PC-3 (cell line): ENCODE measurements around the gene EHBP1. TPM values are rescaled to one million over a fixed set of nuclear protein-coding genes. Genes with fewer than 3 reads are reported as not detected.

ENCODE experiments used
- ATAC-seq: fragments of 200-7000 bp; cut with Tn5 transposase; 2 replicates; pipeline ENCODE4 v1.9.1; 2020; ENCODE audit warnings: mild to moderate bottlenecking, moderate library complexity
- BruUV-seq: library from RNA; stranded (reverse); fragments of 400-500 nt; replicated peaks from 2 replicates; lab custom pipeline; 2021; lab: Mats Ljungman, UMichigan
- CTCF ChIA-PET: fragments of 300-600 bp; sonication (Branson Sonifier 250); formaldehyde crosslinking; loops from one replicate; lab custom pipeline; 2022; ENCODE audit warnings: antibody characterized with exemption; lab: Charles Lee
- POLR2A ChIA-PET: fragments of 300-600 bp; sonication (Branson Sonifier 250); formaldehyde crosslinking; loops from one replicate; lab custom pipeline; 2022; ENCODE audit warnings: antibody characterized with exemption; ENCODE audit not compliant: unreplicated experiment; lab: Charles Lee
- DNase-seq: peaks from one replicate; pipeline ENCODE4 v3.0.0-alpha.2; 2015
- H2AFZ ChIP-seq: fragments of 300-600 bp; sonication (generic); 2 replicates; pipeline ENCODE4 v1.6.0; 2016; ENCODE audit warnings: antibody characterized with exemption, low read length
- H3F3A ChIP-seq: fragments of 300-600 bp; sonication (generic); one replicate; pipeline ENCODE4 v1.6.0; 2017; ENCODE audit warnings: antibody characterized with exemption, low read length, control low read depth, mild to moderate bottlenecking; ENCODE audit not compliant: unreplicated experiment
- H3K27ac ChIP-seq: fragments of 300-600 bp; sonication (generic); 2 replicates; pipeline ENCODE4 v1.5.1; 2016; ENCODE audit warnings: mild to moderate bottlenecking, low read length
- H3K27me3 ChIP-seq: fragments of 300-600 bp; sonication (generic); 2 replicates; pipeline ENCODE4 v1.6.1; 2016; ENCODE audit warnings: low read length, mixed read lengths
- H3K36me3 ChIP-seq: fragments of 300-600 bp; sonication (generic); 2 replicates; pipeline ENCODE4 v1.6.1; 2016; ENCODE audit warnings: low read depth, mixed run types, low read length, mixed read lengths
- H3K4me1 ChIP-seq: fragments of 300-600 bp; sonication (generic); 2 replicates; pipeline ENCODE4 v1.5.1; 2016; ENCODE audit warnings: low read length; ENCODE audit not compliant: insufficient read depth
- H3K4me2 ChIP-seq: fragments of 300-600 bp; sonication (generic); 2 replicates; pipeline ENCODE4 v1.6.0; 2016; ENCODE audit warnings: low read length
- H3K4me3 ChIP-seq: fragments of 300-600 bp; sonication (generic); 2 replicates; pipeline ENCODE4 v1.5.1; 2016; ENCODE audit warnings: mild to moderate bottlenecking, low read length, mixed read lengths
- H3K79me2 ChIP-seq: fragments of 300-600 bp; sonication (generic); 2 replicates; pipeline ENCODE4 v1.6.1; 2017; ENCODE audit warnings: low read length, mixed read lengths
- H3K9ac ChIP-seq: fragments of 300-600 bp; sonication (generic); 2 replicates; pipeline ENCODE4 v1.6.0; 2016; ENCODE audit warnings: mild to moderate bottlenecking, low read length
- H3K9me2 ChIP-seq: fragments of 300-600 bp; sonication (generic); replicated peaks from 2 replicates; pipeline ENCODE4 v1.6.1; 2016; ENCODE audit warnings: mixed run types, low read length, mixed read lengths
- H3K9me3 ChIP-seq: fragments of 300-600 bp; sonication (generic); 2 replicates; pipeline ENCODE4 v1.6.1; 2016; ENCODE audit warnings: low read length, mixed read lengths
- H4K20me1 ChIP-seq: fragments of 300-600 bp; sonication (generic); 2 replicates; pipeline ENCODE4 v1.6.1; 2016; ENCODE audit warnings: low read length, mixed read lengths
- CTCF ChIP-seq: fragments of 300-600 bp; sonication (generic); conservative IDR thresholded peaks from 2 replicates; pipeline ENCODE4 v1.5.1; 2017; ENCODE audit warnings: antibody characterized with exemption, low read depth, mild to moderate bottlenecking, low read length
- EZH2 ChIP-seq: fragments of 300-600 bp; sonication (generic); IDR thresholded peaks from one replicate; pipeline ENCODE4 v1.6.1; 2017; ENCODE audit warnings: antibody characterized with exemption, mild to moderate bottlenecking, low read length; ENCODE audit not compliant: unreplicated experiment
- EZH2phosphoT487 ChIP-seq: fragments of 300-600 bp; sonication (generic); IDR thresholded peaks from 2 replicates; pipeline ENCODE4 v1.6.1; 2018; ENCODE audit warnings: mild to moderate bottlenecking, antibody characterized with exemption, low read length, borderline replicate concordance
- intact Hi-C: fragments of 100-400 bp; cut with micrococcal nuclease; formaldehyde crosslinking; loops from 2 replicates; pipeline ENCODE4 v1.9.0; 2023
- total RNA-seq: library from RNA; depleted of rRNA; stranded (reverse); fragments of >200 nt; gene quantifications from 2 replicates; pipeline ENCODE4 v1.2.3, GENCODE V29; 2014

EHBP1 gene
- total RNA-seq, 1 experiment from 2014 or later, result 25.7 TPM

GRCh38 chr2:62947403-62947802 is 241.9 kb downstream of the EHBP1 start:
- POLR2A ChIA-PET, result no interaction called here
- ATAC-seq (no peak), DNase-seq (peak; percentile 11)
- no peaks in the 10 kb centered on the region for H4K20me1 ChIP-seq
- no peaks in the 10 kb centered on the region for H3K9me2 ChIP-seq
- H2AFZ ChIP-seq, result no peak overlapping the region
- H3K4me1 ChIP-seq, result no peaks in the 10 kb centered on the region
- H3K79me2 ChIP-seq, result no peaks in the 10 kb centered on the region
- H3F3A ChIP-seq, result no peaks in the 10 kb centered on the region
- no peak overlapping the region for H3K9ac ChIP-seq
- intact Hi-C loops, result no loop called here
- no peak overlapping the region for H3K4me3 ChIP-seq
- no peak overlapping the region for H3K4me2 ChIP-seq
- CTCF ChIA-PET, result no interaction called here
- peaks cover 3% of the 10 kb centered on the region; the same call in 1 of the 2 replicates for H3K36me3 ChIP-seq
- TF ChIP-seq CTCF (no peak), EZH2 (no peak), EZH2phosphoT487 (no peak)
- no peaks in the 10 kb centered on the region for H3K27me3 ChIP-seq
- no peak overlapping the region for H3K27ac ChIP-seq
- H3K9me3 ChIP-seq, result no peaks in the 10 kb centered on the region
- BruUV-seq, result no TSS peak

GRCh38 chr2:62956651-62957050 is 251.1 kb downstream of the EHBP1 start:
- ATAC-seq, result no peak
- ChIA-PET CTCF (no interaction called here), POLR2A (no interaction called here)
- H3K79me2 ChIP-seq, result no peaks in the 10 kb centered on the region
- no peak overlapping the region for H3K4me2 ChIP-seq
- no peak overlapping the region for H3K4me3 ChIP-seq
- TF ChIP-seq CTCF (no peak), EZH2 (no peak), EZH2phosphoT487 (no peak)
- H3K27me3 ChIP-seq, result no peaks in the 10 kb centered on the region
- H4K20me1 ChIP-seq, result no peaks in the 10 kb centered on the region
- no peaks in the 10 kb centered on the region for H3K9me3 ChIP-seq
- H3K27ac ChIP-seq, result no peak overlapping the region
- no peaks in the 10 kb centered on the region for H3K9me2 ChIP-seq
- H3F3A ChIP-seq, result no peaks in the 10 kb centered on the region
- no peaks in the 10 kb centered on the region; the same call in none of the 2 replicates for H3K36me3 ChIP-seq
- no peak overlapping the region for H3K9ac ChIP-seq
- H2AFZ ChIP-seq, result no peak overlapping the region
- no peak for DNase-seq
- H3K4me1 ChIP-seq, result no peaks in the 10 kb centered on the region
- intact Hi-C loops, result no loop called here
- no TSS peak for BruUV-seq

- BruUV-seq, result no TSS peak
- no peak overlapping the region for H3K4me2 ChIP-seq
- no peaks in the 10 kb centered on the region for H3F3A ChIP-seq
- H3K79me2 ChIP-seq, result no peaks in the 10 kb centered on the region
- no peak overlapping the region for H2AFZ ChIP-seq
- no peaks in the 10 kb centered on the region for H3K27me3 ChIP-seq
- H3K36me3 ChIP-seq, result no peaks in the 10 kb centered on the region; the same call in none of the 2 replicates
- H3K27ac ChIP-seq, result no peak overlapping the region
- no peaks in the 10 kb centered on the region for H4K20me1 ChIP-seq
- no peaks in the 10 kb centered on the region for H3K4me1 ChIP-seq
- intact Hi-C loops, result no loop called here
- no peak overlapping the region for H3K4me3 ChIP-seq
- ChIA-PET CTCF (no interaction called here), POLR2A (no interaction called here)
- ATAC-seq, result no peak
- TF ChIP-seq EZH2 (no peak), EZH2phosphoT487 (no peak), CTCF (no peak)
- H3K9ac ChIP-seq, result no peak overlapping the region
- H3K9me2 ChIP-seq, result no peaks in the 10 kb centered on the region
- DNase-seq, result no peak
- H3K9me3 ChIP-seq, result no peaks in the 10 kb centered on the region
These were observed 252.7 kb downstream of the EHBP1 start for GRCh38 chr2:62958206-62958605.
